ENCODE results near the gene SYT10.

DNA sequence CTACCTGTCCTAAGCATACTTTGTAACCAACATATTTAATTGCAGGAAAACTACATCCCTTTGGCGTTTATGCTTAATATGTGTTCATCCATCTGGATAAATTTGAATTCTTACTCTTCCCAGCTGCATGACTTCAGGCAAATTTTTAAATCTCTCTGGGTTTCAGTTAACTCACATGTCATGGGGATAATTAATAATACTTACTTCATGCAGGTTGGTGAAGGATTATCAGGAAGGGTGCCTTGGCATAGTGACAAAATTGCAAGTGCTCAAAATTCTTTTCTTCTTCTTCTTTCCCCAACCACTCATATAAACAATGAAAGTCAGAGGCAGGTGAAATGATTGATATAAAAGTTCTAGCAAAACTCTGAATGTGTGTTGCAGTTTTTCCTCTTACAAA, 15.9 kb downstream of the SYT10 start:
- TF ChIP-seq, protein P1, sequence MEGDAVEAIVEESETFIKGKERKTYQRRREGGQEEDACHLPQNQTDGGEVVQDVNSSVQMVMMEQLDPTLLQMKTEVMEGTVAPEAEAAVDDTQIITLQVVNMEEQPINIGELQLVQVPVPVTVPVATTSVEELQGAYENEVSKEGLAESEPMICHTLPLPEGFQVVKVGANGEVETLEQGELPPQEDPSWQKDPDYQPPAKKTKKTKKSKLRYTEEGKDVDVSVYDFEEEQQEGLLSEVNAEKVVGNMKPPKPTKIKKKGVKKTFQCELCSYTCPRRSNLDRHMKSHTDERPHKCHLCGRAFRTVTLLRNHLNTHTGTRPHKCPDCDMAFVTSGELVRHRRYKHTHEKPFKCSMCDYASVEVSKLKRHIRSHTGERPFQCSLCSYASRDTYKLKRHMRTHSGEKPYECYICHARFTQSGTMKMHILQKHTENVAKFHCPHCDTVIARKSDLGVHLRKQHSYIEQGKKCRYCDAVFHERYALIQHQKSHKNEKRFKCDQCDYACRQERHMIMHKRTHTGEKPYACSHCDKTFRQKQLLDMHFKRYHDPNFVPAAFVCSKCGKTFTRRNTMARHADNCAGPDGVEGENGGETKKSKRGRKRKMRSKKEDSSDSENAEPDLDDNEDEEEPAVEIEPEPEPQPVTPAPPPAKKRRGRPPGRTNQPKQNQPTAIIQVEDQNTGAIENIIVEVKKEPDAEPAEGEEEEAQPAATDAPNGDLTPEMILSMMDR (conservative IDR thresholded peaks at IDR 0.05; ENCODE audit: low read length) = no peak
- no peak for TF ChIP-seq EZH2phosphoT487 (IDR thresholded peaks at IDR 0.05; ENCODE audit: borderline replicate concordance, low read depth, low read length)
